RCC 7860 (cell line): ENCODE data around the gene CELSR2.
"Not testable (repeated sequence)": the region's sequence is repeated elsewhere in the genome, so short reads cannot be mapped to it uniquely, and the experiment has no call there.

ENCODE experiments used
- DNase-seq: peaks from one replicate; pipeline ENCODE4 v3.0.0-alpha.2; 2015; ENCODE audit warnings: low spot score
- FAIRE-seq: peaks from 2 replicates; lab custom pipeline; 2012; peaks lifted over from hg19 to GRCh38; lab: Jason Lieb, UNC

Gene CELSR2, protein sequence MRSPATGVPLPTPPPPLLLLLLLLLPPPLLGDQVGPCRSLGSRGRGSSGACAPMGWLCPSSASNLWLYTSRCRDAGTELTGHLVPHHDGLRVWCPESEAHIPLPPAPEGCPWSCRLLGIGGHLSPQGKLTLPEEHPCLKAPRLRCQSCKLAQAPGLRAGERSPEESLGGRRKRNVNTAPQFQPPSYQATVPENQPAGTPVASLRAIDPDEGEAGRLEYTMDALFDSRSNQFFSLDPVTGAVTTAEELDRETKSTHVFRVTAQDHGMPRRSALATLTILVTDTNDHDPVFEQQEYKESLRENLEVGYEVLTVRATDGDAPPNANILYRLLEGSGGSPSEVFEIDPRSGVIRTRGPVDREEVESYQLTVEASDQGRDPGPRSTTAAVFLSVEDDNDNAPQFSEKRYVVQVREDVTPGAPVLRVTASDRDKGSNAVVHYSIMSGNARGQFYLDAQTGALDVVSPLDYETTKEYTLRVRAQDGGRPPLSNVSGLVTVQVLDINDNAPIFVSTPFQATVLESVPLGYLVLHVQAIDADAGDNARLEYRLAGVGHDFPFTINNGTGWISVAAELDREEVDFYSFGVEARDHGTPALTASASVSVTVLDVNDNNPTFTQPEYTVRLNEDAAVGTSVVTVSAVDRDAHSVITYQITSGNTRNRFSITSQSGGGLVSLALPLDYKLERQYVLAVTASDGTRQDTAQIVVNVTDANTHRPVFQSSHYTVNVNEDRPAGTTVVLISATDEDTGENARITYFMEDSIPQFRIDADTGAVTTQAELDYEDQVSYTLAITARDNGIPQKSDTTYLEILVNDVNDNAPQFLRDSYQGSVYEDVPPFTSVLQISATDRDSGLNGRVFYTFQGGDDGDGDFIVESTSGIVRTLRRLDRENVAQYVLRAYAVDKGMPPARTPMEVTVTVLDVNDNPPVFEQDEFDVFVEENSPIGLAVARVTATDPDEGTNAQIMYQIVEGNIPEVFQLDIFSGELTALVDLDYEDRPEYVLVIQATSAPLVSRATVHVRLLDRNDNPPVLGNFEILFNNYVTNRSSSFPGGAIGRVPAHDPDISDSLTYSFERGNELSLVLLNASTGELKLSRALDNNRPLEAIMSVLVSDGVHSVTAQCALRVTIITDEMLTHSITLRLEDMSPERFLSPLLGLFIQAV (N-terminal part only)

DNA sequence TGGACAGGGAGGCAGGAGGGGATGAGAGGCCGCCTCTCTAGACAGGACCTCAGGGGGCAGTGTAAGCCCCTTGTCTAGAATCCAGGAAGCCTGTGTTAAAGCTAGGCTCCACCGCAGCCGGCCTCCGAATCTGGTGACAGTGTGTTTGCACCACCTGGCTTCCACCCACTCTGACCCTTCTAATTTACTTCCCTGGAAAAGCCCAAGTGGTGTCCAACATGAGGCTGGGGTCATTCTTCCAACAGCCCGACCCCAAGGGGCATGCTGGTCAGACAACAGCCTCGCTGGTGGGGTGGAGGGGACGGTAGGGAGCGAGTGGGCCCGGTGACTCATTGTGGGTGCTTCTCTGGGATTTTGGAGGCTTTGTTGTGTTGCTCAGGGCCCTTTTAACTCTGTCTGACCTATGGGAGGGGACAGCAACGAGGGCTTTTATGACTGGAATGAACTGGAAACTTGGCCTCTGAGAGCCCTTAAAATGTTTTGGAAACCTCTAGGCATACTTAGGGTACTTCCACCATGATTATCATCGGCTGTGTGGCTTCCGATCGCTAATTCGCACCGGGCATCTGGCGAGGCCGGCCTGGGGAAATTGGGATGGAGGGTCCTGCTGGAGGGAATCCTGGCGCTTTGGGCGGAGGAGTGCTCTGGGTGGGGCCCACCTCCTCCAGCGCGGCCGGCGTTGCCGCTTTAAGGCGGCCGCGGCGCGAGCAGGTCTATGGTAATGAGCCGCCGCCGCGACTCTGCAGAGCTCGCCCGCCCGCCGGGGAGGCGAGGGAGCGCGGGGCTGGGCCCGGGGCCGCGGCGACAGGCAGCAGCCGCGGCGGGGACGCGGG lies at the start of gene CELSR2:
TSS of gene CELSR2 (plus strand) at position 743 of the 833 bp plus-strand sequence. CDS start 541 bp downstream, outside the sequence.
- DNase-seq (peak; percentile 20), FAIRE-seq (no peak)

DNA sequence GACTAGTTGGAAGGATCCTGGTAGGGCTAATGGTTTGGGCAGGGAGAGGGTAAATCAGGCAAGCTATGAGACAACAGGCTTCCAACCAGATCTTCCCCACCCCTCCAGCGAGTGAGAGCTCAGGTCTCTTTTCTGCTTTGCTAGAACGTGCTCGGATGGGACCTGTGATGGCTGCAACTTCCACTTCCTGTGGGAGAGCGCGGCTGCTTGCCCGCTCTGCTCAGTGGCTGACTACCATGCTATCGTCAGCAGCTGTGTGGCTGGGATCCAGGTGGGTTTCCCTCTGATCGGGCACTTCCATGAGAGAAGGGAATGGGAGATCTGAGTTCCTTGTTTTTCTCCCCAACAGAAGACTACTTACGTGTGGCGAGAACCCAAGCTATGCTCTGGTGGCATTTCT lies 49.6 kb upstream of the CELSR2 start:
- DNase-seq (no peak), FAIRE-seq (no peak)

- FAIRE-seq (no peak), DNase-seq (peak; percentile 53)
Measured at GRCh38 chr1:109201123-109201703, 48.1 kb upstream of the CELSR2 start.

- no peak for DNase-seq
- FAIRE-seq: no peak
Measured at GRCh38 chr1:109204484-109204883, 44.9 kb upstream of the CELSR2 start.

GRCh38 chr1:109206339-109206738 lies 43.0 kb upstream of the CELSR2 start:
- FAIRE-seq (no peak), DNase-seq (no peak)

DNA sequence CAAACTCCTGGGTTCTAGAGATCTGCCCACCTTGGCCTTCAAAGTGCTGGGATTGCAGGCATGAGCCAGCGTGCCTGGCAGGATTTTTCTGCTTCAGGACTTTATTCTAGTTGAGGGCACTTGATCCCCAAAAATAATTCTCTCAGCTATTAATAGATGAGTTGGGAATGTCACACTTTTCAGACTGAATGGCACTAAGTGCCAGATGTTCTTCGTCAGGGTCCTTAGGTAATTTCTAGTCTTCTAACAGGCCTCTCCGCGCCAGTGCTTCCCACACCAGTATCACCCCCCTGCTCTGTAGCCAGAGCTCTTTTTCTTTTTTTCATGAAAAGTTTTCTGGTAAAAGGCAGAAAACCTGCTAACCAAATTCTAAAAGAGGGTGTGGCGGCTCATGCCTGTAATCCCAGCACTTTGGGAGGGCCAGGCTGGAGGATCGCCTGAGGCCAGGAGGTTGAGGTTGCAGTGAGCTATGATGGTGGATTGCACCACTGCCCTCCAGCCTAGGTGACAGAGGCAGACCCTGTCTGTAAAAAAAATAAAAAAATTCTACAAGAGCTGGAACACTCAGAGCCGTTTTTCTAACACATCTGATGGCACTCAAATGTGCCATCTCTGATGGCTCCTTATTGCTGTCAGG lies 41.8 kb upstream of the CELSR2 start:
- FAIRE-seq (no peak), DNase-seq (no peak)

DNA sequence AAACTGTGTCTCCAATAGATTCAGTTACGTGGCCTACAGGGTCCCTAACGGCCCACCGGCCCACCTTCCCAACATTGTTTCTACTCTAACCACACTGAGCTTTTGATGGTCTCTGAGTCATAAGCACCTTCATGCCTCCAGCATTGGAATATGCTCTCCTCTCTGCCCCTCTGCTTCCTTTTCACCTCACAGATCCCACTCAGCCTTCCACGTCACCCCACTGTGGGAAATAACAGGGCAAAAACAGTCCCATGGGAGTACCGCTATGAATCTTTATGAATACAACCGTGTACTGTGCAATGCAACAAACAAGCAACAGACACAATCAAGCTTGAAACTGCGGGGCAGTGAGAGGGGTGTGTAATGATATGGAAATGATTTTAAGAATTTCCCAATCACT lies 40.9 kb upstream of the CELSR2 start:
- DNase-seq (no peak), FAIRE-seq (no peak)

- no peak for FAIRE-seq
- DNase-seq: no peak
Measured at GRCh38 chr1:109208836-109209463, 40.4 kb upstream of the CELSR2 start.

DNA sequence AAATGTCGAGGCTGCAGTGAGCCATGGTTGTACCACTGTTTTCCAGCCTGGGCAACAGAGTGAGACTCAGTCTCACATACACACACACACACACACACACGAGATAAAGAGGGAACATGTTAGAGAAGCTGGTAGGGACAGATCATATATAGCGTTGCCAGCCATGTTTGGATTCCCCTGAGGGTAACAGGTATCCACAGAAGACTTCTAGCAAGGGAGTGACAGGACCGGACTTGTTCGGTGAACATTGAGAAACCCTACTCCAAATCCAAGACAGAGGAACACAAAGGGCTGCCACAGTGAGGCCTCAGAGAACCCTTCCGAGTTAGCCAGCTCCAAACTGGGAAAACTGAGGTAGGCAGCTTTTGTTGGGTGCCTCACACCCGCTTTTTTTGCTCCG lies 39.3 kb upstream of the CELSR2 start:
- FAIRE-seq (no peak), DNase-seq (no peak)

GRCh38 chr1:109213345-109213823 lies 36.0 kb upstream of the CELSR2 start:
- DNase-seq (no peak), FAIRE-seq (no peak)

- DNase-seq (peak; percentile 69), FAIRE-seq (no peak)
Measured at GRCh38 chr1:109213824-109214693, 35.3 kb upstream of the CELSR2 start, which contains the start of gene SARS1. SARS1 (plus strand) TSS chr1:109213918; CDS start chr1:109213993, 75 bp downstream.

DNA sequence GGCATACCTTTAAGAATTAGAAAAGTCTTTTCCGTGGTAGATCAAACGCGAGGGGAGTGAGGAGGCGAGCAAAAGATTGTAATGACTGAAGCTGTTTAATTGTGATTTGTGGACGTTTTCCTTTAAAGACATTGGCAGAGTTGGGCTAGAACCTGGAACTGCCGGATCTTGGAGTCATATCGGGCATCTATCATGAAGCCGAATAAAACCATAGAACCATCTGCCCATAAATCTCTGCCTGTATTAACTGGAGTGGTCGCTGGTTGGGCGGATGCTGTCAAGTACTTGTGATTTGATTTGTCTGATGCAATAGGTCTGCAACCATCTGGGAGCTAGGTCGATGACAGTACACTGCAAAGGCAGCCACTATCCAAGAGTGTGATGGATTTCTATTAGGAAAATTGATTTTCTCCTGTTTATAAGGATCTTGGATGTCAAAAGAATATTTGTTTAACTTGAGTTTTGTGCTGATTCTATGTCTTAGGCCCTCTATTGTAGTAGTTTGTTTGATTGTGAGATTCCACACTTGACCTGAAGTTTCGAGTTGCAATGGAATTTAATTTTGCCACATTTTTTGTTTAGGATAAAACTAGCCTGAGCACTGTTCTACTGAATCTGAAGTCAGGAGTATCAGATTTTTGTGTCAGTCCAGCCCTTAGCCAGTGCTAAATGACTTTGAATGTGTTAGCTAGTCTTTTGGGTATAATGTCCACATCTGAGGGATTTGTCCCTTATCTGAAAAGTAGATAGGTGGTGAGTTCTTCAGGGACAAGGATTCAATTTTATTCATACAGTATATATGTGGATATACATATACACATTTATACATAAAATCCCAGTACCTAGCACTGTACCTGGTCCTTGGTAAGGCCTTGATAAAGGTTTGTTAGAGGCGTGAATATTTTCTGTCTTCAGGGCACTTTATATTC lies 34.4 kb upstream of the CELSR2 start:
- peak; percentile 72 for DNase-seq
- FAIRE-seq: no peak

- FAIRE-seq (no peak), DNase-seq (no peak)
Measured at GRCh38 chr1:109216662-109217061, 32.7 kb upstream of the CELSR2 start.

- DNase-seq: no peak
- no peak for FAIRE-seq
Measured at GRCh38 chr1:109218516-109218915, 30.8 kb upstream of the CELSR2 start.

DNA sequence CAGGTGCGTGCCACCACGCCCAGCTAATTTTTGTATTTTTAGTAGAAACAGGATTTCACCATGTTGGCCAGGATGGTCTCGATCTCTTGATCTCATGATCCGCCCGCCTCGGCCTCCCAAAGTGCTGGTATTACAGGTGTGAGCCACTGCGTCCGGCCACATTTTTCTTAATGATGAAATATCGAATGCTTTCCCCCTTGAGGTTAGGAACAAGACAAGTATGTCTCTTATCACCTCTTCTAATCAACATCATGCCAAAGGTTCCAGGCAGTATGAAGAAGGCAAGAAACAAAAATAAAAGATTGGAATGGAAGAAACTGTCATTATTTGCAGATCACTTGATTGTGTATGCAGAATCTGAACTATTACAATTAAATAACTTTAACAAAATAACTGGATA lies 28.1 kb upstream of the CELSR2 start:
- DNase-seq, FAIRE-seq: not testable (repeated sequence)

GRCh38 chr1:109225308-109225707 lies 24.0 kb upstream of the CELSR2 start:
- DNase-seq: no peak

More at GRCh38 chr1:109225308-109225707, 24.0 kb upstream of the CELSR2 start:
- FAIRE-seq: no peak
